GM19043 (cell line): ENCODE results near the gene WDR27.

Experiments
- ATAC-seq: cut with Tn5 transposase; IDR thresholded peaks from one replicate; pipeline ENCODE4 v1.9.1; 2021; ENCODE audit warnings: low read depth; ENCODE audit not compliant: unreplicated experiment

WDR27 gene

GRCh38 chr6:169642455-169642854 lies 59.4 kb downstream of the WDR27 start:
- ATAC-seq = no peak

DNA sequence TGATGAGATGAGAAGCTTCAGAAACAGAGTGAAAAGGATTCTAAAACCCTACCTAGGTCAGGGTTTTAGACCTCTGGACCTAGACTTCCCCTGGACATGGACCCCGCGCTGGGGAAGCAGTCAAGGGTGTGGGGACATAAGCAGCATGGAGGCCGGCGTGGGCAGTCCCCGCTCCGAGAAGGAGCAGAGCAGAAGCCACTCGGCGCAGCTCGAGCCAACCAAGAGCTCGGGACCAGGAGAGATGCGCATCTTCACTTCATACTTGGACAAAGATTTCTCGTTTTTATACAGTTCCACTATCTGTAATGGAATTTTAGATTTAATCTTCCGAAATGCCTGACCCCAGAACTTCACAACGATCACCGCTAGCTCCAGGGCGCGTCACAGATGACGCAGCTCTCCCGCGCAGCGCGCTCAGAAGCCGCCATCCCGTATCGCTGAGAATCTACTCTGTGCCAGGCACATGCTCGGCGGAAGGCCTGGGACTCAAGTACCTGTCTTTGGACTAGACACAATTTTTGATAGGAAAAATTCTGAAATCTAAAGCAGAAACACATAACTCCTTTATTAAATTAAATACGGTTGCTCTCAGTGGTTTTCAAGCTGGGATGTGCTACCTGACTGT lies 60.3 kb downstream of the WDR27 start:
- ATAC-seq = no peak

DNA sequence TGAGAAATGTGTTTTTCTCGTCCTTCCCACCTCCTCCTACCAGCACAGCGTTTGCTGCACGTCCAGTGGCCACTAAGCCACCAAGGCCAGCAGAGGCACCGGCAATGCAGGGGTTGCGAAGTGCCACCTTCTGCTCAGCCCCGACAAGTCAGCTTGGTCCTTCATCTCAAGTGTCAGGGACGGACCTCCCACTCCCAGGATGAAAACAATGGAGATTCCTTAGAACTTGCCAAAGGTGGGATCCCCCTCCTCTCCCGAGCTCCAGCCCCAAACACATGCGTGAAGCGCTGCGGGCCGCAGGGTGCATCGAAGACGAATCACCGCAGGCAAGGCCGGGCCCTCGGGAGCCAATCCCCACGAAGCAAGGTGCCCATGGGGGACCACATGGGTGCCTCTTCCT lies 60.8 kb downstream of the WDR27 start:
- ATAC-seq = no peak

DNA sequence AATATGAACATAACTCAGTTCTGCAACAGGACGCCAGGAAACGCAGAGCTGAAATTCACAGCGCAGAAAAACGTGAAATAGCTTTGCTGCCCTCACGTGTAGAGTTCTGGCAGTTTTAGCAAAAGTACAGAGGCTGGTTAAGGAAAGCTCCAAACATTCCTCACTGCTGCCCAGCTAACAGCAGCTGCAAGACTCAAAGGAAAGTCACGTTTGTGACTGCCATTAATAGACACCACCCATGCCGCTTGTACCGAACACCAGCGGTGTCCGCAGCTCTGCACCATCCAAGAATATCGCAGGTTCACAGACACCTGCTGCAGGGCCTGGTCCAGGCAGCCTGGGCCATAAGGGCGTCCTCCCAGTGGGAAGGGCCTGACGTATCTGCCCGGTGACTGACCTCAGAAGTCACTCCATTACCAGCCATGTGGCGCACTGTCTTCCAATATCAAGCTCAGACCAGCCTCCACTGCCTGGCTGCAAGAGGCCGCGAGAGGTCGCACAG lies 61.4 kb downstream of the WDR27 start:
- ATAC-seq = no peak

- ATAC-seq = no peak
These were observed 62.1 kb downstream of the WDR27 start for GRCh38 chr6:169639653-169640278.

- ATAC-seq = no peak
These were observed 62.9 kb downstream of the WDR27 start for GRCh38 chr6:169638915-169639314.

DNA sequence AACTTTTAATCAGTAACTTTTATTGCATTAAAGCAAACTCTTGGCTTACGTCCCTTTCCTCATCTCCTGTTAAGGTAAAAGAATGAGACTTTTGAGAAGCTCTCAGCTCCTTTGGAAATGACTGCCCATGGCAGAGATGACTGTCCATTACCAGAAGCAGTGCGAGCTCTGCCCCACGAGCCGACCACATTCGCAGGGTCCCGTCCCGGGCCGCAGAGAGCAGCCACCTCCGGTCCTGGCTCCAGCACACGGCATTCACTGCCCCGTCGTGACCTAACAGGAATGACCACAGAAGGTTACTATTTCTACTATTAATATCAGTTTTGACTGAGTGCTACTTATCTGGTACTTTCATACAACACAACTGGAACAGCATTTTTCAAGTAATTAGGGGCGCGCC lies 63.4 kb downstream of the WDR27 start:
- ATAC-seq = no peak

GRCh38 chr6:169635345-169635744 lies 66.5 kb downstream of the WDR27 start:
- no peak for ATAC-seq

- no peak for ATAC-seq
These were observed 69.0 kb downstream of the WDR27 start for GRCh38 chr6:169632841-169633240.

- ATAC-seq = no peak
These were observed 72.6 kb downstream of the WDR27 start for GRCh38 chr6:169629256-169629655.

DNA sequence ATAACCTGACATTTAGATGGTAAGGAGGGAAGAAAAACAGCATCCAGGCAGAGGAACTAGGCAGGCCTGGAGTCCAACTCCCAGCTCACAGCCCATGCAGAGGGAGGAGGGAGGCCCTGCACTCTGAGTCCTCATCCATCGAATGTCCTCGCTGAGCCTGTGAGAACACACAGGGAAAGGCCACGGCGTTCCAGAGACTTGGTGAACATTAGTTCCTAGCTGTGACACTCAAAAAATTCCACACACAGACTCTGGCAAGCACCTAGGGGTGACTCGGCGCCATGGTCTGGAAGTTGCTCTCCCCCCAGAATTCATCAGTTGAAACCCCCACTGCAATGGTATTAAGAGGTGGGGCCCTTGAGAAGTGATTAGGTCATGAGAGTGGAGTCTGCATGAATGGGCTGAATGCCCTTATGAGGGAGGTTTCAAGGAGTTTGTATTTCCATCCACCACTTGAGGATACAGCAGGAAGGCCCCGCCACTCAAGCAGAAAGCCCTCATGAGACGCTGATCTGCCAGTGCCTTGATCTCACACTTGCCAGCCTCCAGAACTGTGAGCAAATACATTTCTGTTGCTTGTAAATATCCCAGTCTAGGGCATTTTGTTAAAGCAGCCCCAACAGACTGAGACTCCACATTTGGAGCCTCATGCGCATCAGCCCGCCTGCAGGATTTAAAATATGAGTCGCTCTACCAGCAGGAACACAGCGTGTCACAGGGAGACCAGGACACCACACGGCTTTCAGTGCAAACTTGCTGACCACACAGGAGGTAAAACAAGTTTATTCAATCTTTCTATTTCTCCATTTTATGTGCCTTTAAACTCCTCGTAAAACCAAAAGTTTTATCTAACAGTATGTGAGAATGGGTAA lies 73.9 kb downstream of the WDR27 start:
- no peak for ATAC-seq

DNA sequence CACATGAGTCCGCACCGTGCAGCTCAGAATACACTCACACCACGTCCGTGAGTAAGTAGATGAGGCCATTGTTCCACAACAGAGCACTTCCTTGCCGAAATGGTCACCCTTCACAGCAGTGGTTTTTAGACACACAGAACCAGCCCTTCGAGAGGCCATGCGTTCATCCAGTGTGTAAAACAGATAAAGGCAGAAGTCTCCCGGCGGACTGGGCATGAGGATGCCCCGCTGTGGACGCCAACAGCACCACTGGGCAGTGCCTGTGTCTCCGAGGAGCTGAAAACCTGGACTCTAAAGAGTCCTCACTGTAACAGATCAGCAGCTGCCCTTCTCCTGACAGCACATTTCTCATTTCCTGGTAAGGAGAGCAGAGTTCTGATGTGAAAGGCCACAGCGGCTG lies 75.2 kb downstream of the WDR27 start:
- no peak for ATAC-seq

GRCh38 chr6:169626169-169626568 lies 75.7 kb downstream of the WDR27 start:
- no peak for ATAC-seq

DNA sequence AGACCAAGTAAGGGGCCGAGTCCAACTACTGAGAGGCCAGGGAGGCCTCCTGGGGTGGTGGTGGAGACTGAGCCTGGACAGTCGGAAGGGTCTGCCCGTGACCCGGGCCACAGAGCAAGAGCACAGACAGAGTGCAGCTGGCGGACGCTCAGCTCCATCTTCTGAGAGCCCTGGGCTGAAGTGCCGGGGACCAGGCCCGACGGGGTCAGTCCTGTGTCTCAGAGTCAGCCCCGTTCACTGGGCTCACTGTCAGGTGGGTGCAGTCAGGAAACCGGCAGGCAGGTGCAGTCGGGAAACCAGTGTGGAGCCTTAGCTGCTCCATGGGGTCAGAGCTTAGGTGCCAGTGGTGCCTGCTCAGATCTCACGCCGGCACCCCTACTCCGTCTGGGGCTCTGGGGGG lies 76.5 kb downstream of the WDR27 start:
- ATAC-seq = no peak

DNA sequence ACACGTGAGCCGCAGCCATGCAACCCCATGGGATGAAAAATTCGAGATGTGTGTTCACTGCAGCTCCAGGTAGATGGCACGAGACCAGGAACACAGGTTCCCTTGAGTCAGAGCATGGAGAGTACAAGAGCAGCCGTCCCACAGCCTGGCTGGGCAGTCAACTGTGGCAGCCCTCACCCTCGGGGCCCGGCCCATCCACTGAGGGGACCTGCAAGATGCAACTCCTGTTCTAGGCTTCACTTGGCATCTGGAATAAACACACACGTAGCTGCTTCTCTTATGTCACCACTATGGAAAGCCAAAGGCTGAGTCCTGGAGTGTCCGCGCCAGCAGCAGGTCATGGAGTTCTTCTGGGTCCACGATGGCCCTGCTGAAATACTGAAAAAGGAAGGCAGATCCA lies 77.0 kb downstream of the WDR27 start:
- ATAC-seq = no peak

DNA sequence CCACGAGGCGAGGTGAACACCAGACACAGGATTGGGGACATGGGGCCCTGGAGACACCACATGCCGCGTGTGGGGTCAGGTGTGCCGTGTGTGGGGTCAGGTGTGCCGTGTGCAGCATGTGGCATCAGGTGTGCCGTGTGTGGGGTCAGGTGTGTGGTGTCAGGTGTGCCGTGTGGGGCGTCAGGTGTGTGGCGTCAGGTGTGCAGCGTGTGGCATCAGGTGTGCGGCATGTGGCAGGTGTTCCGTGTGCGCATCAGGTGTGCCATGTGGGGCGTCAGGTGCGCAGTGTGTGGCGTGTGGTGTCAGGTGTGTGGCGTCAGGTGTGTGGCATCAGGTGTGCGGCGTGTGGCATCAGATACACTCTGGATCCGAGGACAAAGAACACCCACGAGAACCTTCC lies 77.9 kb downstream of the WDR27 start:
- no peak for ATAC-seq

GRCh38 chr6:169623343-169623742 lies 78.5 kb downstream of the WDR27 start:
- ATAC-seq = no peak

GRCh38 chr6:169622618-169623017 lies 79.2 kb downstream of the WDR27 start:
- no peak for ATAC-seq

DNA sequence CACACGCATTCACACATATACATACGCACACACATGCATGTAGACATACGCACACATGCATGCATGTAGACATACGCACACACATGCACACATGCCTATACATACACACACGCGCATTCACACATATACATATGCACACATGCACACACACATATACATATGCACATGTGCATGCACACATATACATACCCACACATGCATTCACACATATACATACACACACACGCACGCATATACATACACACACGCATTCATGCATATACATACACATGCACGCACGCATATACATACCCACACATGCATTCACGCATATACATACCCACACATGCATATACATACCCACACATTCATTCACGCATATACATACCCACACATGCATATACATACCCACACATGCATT lies 80.5 kb downstream of the WDR27 start:
- ATAC-seq = no peak

DNA sequence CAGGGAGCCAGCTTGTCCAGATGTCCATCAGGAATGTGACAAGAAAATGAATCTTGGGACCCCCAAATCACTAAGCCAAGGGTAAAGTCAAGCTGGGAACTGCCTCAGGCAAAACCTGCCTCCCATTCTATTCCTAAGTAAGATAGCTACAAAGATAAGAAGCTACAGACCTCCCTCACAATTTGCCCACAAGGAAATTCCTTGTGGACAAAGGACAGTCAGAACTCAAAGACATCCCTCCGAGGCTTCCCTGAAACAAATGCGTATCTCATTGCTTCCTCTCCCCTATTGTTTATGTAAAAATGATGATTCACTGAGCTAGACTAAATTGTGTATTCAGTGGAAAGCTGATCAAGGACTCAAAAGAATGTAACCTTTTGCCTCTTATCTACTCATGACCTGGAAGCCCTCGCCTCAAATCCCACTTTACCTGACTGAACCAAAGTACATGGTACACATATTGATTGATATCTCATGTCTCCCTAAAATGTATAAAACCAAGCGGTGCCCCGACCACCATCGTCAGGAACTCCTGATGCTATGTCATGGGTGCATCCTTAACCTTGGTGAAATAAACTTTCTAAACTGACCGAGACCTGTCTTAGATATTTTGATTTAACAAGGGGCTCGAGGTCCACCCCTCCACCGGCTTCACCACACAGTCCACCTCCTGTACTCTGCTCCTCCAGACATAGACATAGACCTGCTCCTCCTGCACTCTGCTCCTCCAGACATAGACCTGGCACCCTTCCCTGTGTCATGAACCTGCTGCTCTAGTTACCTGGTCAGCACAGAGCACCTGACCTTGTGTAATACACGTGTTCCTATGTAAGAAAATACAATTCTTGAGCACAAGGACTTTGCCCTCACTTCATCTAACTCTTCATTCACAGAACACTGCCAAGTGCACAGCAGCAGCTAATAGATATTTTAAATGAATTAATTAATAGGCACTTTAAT lies 81.4 kb downstream of the WDR27 start:
- no peak for ATAC-seq
